IgD-negative memory B cell (primary cell): ENCODE measurements around the gene SLC9A9. TPM values are rescaled to one million over a fixed set of nuclear protein-coding genes. Genes with fewer than 3 reads are reported as not detected.

Experiments
- H3K27ac Mint-ChIP-seq, 3 donors: one replicate each; pipeline ENCODE4 v1.8.0; 2020 to 2022; ENCODE audit warnings: mild to moderate bottlenecking in 3 of 3, mixed read lengths in 3 of 3, moderate library complexity in 1 of 3
- H3K27me3 Mint-ChIP-seq: one replicate; pipeline ENCODE4 v1.8.0; 2021; ENCODE audit warnings: mixed read lengths
- H3K36me3 Mint-ChIP-seq: one replicate; pipeline ENCODE4 v1.8.0; 2020; ENCODE audit warnings: mild to moderate bottlenecking, mixed read lengths
- H3K4me1 Mint-ChIP-seq, 3 donors: one replicate each; pipeline ENCODE4 v1.8.0; 2020 to 2022; ENCODE audit warnings: mixed read lengths in 3 of 3, mild to moderate bottlenecking in 1 of 3
- H3K4me3 Mint-ChIP-seq, 4 donors: one replicate each; pipeline ENCODE4 v1.8.0; 2020 to 2022; ENCODE audit warnings: mild to moderate bottlenecking in 4 of 4, mixed read lengths in 4 of 4, moderate library complexity in 3 of 4
- H3K9me3 Mint-ChIP-seq, 3 donors: one replicate each; pipeline ENCODE4 v1.8.0; 2020 to 2021; ENCODE audit warnings: mixed read lengths in 3 of 3, mild to moderate bottlenecking in 1 of 3
- polyA plus RNA-seq: library from polyadenylated mRNA; unstranded; fragments of 300-500 nt; fragmentation: Illumina TruSeq; gene quantifications from one replicate; pipeline ENCODE4 v1.2.3, GENCODE V29; 2021

The SLC9A9 gene
- polyA plus RNA-seq, 1 donor from 2014 or later, result 9.1 TPM

DNA sequence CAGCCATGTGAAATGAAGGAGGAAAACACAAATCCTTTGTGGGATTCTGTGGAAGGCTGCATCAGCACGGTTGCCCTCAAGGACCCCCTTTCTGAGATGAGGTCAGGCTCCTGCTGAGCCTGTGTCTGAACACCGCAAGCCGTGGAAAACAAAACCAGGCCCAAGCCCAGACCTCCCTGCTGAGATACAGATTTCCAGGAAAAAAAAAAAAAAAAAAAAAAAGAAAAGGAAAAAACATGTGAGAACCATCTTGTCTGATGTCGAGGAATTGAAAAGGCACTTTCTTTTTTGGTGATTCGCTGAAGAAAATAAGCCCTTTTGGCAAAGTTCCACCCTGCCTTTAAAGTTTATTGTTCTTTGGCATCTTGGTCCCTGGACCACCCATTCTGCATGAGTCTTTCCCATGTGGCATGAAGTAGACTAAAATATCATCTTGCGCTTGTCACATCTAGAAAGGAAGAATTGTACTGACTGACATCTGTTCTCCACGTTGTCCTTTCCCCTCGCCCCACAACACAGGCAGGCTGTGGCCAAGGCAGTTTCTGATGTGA lies 611.1 kb downstream of the SLC9A9 start:
- Mint-ChIP-seq H3K4me3 (peak overlapping the region in 1 of 4 donors; percentile 6), H3K36me3 (no peaks in the 10 kb centered on the region), H3K9me3 (no peaks in the 10 kb centered on the region), H3K4me1 (peaks cover 5 to 17% (median 9%) of the 10 kb centered on the region in 3 donors), H3K27me3 (no peaks in the 10 kb centered on the region), H3K27ac (no peak overlapping the region)

DNA sequence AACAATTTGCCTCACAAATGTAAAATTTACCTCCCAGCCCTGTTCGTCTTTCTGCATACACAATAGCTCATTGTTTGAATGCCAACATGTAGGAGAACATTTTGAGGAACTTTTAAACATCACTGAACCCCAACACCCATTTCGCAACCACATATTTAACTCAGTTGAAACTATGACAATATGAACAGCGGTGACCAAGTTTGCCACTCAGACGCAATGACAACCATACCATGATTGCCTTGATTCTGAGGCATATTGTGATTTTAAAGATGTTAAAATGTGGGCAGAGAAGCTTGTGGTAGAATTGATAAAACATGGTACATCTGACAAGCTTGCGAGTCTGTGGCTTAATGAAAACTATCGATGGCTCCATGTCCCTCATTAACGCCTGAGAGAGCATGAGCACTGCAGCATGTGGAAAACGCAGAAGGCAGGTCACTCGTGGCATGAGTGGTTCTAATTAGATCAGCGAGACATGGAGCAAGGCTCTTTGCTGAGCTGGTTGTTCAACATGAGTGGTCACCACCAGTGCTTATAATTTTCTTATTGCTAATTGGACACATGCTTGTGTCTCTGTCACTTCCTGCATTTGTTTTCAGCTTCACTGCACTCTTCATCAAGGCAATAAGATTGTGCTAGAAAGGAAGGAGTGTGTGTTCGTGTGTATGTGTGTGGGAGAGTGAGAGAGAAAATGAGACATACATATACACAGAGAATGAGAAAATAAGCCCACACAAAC lies 611.9 kb downstream of the SLC9A9 start:
- no peaks in the 10 kb centered on the region for H3K36me3 Mint-ChIP-seq
- H3K27ac Mint-ChIP-seq, result peak overlapping the region in 1 of 3 donors; percentile 46
- H3K9me3 Mint-ChIP-seq, result no peaks in the 10 kb centered on the region
- no peaks in the 10 kb centered on the region for H3K27me3 Mint-ChIP-seq
- H3K4me1 Mint-ChIP-seq, result peaks cover 5 to 17% (median 11%) of the 10 kb centered on the region in 3 donors
- H3K4me3 Mint-ChIP-seq, result peak overlapping the region in 1 of 4 donors; percentile 4

DNA sequence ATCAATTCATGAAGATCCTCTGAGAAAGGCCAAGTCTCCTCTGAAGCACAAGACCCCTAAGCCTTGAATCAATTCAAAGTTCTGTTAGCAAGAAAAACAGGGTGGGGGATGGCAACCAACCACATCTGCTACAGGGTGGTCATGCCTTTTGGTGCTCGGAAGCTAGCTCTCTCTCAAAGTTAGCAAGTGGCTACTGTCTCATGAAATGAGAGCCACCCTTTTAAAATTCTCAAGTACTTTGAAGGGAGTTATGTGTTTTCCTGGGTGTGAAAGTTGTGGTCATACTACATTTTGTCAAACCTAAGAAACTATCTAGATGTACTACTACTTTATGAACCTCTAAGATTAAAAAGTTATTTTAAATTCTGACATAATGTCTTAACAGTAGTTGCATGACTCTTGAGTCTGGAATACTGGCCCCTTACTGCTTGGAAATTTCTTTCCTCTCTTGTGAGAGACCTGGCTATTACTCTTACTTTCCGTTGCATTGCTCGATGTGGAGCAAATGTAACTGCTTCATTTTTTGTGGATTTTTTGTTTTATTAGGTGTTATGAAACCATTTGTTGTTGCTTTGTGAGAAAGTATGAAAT lies 612.6 kb downstream of the SLC9A9 start:
- Mint-ChIP-seq H3K27ac (no peak overlapping the region), H3K27me3 (no peaks in the 10 kb centered on the region), H3K4me3 (no peak overlapping the region), H3K4me1 (peaks cover 5 to 17% (median 11%) of the 10 kb centered on the region in 3 donors), H3K36me3 (no peaks in the 10 kb centered on the region), H3K9me3 (no peaks in the 10 kb centered on the region)

DNA sequence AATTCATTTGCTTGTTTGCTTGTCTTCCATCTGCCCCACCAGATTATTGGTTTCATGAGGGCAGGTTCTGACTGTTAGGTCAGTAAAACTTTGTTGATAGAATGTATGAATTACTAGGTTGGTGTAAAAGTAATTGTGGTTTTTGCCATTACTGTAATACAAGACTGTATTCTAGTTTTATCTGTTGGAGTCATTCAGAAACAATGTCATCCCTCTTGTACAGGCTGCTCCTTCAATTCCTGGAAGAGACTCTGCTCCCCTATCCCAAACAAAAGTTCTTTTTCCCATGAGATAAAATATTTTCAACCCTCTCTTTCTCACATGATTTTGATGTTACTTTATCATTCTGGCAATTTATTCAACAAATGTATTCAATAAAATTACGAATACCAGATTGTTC lies 613.7 kb downstream of the SLC9A9 start:
- H3K27ac Mint-ChIP-seq, result no peak overlapping the region
- no peaks in the 10 kb centered on the region for H3K36me3 Mint-ChIP-seq
- peaks cover 5 to 17% (median 11%) of the 10 kb centered on the region in 3 donors for H3K4me1 Mint-ChIP-seq
- H3K27me3 Mint-ChIP-seq, result no peaks in the 10 kb centered on the region
- no peaks in the 10 kb centered on the region for H3K9me3 Mint-ChIP-seq
- no peak overlapping the region for H3K4me3 Mint-ChIP-seq

DNA sequence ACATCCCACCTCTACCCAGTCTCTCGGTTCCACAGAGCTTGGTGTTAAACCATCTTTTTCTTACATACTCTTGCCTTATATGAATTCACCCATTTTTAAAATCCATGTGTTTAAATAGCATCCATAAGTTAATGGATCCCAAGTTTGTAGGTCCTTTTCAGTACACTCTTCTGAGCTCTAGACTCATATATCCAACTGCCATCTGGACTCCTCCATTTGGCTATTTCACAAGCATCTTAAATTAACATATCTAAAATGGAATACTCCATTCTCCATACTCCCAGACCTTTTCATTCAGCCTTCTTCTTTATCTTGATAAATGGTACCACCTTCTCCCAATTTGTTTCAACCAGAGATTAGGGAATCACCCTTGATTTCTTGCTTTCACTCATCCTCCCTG lies 615.3 kb downstream of the SLC9A9 start:
- Mint-ChIP-seq H3K4me1 (peaks cover 5 to 15% (median 11%) of the 10 kb centered on the region in 3 donors), H3K27ac (no peak overlapping the region), H3K4me3 (no peak overlapping the region)

DNA sequence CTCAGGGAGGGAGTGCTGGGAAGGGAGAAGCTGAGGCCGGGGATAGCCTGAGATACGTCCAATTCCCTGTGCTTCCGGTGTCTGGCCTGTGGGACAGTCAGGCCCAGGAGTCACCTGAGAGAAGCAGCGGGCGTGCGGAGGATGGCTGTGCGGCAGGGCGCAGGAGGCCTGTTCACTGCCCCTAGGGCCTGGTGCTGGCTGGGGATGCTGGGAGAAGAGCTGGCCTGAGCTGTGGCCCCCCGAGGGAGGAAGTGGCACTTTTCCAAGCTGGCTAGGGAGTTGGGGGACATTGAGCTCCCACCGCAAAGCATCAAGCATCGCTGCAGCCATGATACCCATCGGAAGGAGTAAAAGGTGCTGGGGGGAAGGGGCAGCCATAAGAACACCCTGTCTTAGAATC lies 619.9 kb downstream of the SLC9A9 start:
- Mint-ChIP-seq H3K27ac (no peak overlapping the region), H3K9me3 (no peaks in the 10 kb centered on the region), H3K36me3 (peaks cover 1% of the 10 kb centered on the region), H3K4me3 (no peak overlapping the region), H3K4me1 (peaks cover 0 to 5% (median 4%) of the 10 kb centered on the region in 3 donors), H3K27me3 (no peaks in the 10 kb centered on the region)

More for the DNA sequence above, 615.3 kb downstream of the SLC9A9 start:
- Mint-ChIP-seq H3K36me3 (no peaks in the 10 kb centered on the region), H3K27me3 (no peaks in the 10 kb centered on the region), H3K9me3 (no peaks in the 10 kb centered on the region)

DNA sequence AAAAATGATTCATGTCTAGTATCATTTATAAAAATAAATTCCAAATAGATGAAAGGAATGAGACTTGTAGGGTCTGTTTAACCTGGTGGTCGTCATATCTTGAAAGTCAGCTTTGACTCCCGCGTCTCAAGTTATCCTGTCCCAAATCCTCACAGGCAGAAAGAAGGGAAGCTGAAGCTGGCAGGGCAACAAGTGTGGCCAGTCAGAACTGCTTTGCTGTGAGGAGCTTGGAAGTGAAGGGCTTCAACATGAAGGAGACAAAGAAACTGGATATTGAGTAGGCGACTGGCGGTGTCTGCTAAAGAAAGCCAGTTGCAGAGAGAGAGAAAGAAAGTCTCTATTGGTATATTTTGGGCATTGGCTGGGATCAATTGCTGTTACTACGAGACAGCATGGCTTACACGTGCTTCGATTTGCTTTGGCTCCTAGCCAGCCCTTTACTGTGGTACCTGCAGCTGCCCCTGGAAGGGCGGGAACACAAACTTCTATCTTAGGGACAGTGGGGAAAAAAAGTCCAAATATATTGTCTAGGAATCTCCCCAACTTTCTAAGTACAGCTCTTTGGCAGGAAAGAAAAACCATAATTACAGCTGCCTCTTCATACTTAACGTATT lies 621.5 kb downstream of the SLC9A9 start:
- Mint-ChIP-seq H3K36me3 (peaks cover 1% of the 10 kb centered on the region), H3K4me3 (no peak overlapping the region), H3K27me3 (no peaks in the 10 kb centered on the region), H3K27ac (no peak overlapping the region), H3K4me1 (peaks cover 0 to 5% (median 0%) of the 10 kb centered on the region in 3 donors), H3K9me3 (no peaks in the 10 kb centered on the region)

DNA sequence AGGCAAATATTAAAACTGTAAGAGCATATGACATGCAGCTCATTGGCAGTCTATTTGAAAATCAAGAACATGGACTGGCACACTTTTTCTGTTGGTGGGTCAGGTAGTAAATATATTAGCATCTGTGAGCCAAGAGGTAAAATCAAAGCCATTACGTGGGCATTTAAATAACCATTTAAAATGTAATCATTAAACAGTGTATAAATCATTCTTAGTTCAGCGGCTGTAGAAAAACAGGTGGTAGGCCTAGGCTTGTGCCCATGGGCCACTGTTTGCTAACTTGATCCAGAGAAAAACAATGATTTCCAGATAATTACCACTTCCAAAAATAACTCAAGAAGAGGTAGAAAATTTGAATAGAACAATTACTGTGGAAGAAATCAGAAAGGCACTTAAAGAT lies 623.6 kb downstream of the SLC9A9 start:
- H3K4me3 Mint-ChIP-seq, result no peak overlapping the region
- no peaks in the 10 kb centered on the region for H3K27me3 Mint-ChIP-seq
- no peak overlapping the region for H3K27ac Mint-ChIP-seq
- peaks cover 1% of the 10 kb centered on the region for H3K36me3 Mint-ChIP-seq
- peaks cover 0 to 10% (median 8%) of the 10 kb centered on the region in 3 donors for H3K4me1 Mint-ChIP-seq
- H3K9me3 Mint-ChIP-seq, result no peaks in the 10 kb centered on the region

DNA sequence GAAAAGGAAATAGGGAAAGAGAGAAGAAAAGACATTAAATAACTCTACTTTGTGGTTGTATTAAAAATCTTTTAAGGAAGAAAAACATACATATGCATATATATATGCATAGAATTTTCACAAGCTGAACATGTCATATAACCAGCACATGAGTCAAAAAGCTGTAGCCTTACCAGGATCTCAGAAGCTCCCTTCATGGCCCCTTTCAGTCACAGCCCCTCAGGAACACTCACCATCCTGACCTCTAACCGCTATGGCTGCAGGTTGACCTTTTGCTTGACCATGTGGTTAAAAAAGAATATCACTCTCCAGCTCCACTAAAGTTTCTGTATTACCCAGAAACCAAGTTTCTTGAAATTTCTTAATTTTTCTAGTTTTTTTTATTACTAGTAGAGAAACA lies 625.3 kb downstream of the SLC9A9 start:
- Mint-ChIP-seq H3K36me3 (peaks cover 1% of the 10 kb centered on the region), H3K27ac (no peak overlapping the region), H3K9me3 (no peaks in the 10 kb centered on the region), H3K4me3 (no peak overlapping the region), H3K4me1 (peaks cover 3 to 20% (median 15%) of the 10 kb centered on the region in 3 donors), H3K27me3 (no peaks in the 10 kb centered on the region)

DNA sequence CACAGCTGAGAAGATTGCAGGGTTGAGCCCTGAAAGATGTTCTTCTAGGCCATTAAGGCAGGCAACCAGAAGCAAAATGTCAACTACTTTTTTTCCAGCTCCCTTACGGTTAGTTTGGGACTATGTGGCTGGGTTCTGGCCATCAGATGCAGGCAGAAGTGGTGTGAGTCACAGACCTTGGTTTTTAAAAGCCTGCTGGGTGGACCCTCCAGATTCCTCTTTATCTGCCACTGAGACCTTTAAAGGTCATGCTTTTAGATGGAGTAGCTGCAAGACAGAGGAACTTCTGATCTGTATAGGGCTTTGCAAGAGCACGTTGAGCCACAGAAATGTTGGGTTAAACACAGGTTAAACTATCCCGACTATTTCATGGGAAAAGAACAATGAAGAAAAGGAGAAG lies 625.8 kb downstream of the SLC9A9 start:
- no peak overlapping the region for H3K27ac Mint-ChIP-seq

DNA sequence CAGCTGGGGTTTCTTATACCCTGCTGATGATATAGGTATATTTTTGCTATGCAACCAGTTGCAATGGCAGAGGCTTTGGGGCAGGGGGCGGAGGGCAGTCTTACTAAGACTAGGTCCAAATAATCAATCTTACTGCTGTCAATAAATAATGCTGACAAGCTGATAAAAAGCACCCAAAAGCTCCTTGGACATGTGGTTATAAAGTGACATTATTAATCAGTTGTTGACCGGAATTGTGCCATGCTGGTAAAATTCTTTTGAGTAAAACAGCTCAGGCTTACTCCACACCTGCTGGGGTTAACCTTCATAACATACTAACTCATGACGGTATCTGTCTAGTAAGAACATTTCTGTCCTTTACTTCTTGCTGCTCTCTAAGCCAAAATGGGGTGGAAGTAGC lies 626.8 kb downstream of the SLC9A9 start:
- Mint-ChIP-seq H3K27me3 (no peaks in the 10 kb centered on the region), H3K9me3 (no peaks in the 10 kb centered on the region), H3K27ac (peak overlapping the region in 1 of 3 donors; percentile 73), H3K4me3 (no peak overlapping the region), H3K4me1 (peaks cover 3 to 20% (median 18%) of the 10 kb centered on the region in 3 donors), H3K36me3 (peaks cover 1% of the 10 kb centered on the region)

More for the DNA sequence above, 625.8 kb downstream of the SLC9A9 start:
- Mint-ChIP-seq H3K27me3 (no peaks in the 10 kb centered on the region), H3K4me1 (peaks cover 3 to 20% (median 15%) of the 10 kb centered on the region in 3 donors), H3K9me3 (no peaks in the 10 kb centered on the region), H3K4me3 (no peak overlapping the region), H3K36me3 (peaks cover 1% of the 10 kb centered on the region)

DNA sequence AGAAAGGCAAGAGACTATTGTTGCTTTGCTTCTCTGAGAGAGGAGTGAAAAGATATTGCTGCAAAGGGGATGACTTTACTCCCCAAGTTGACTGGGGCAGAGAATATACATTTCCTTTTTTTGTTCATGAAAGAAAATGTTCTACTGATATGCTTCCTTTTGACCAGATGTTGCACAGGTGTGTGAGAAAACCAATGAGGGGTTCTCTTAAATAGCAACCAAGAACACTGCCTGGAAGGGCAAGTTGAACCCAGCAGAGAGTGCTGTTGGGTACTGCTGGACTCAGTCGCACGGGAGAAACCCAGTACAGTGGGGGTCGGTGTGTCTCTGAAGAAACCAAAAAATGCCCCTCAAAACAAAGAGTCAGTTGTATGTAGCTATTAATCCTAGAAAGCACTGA lies 627.5 kb downstream of the SLC9A9 start:
- no peak overlapping the region for H3K27ac Mint-ChIP-seq

DNA sequence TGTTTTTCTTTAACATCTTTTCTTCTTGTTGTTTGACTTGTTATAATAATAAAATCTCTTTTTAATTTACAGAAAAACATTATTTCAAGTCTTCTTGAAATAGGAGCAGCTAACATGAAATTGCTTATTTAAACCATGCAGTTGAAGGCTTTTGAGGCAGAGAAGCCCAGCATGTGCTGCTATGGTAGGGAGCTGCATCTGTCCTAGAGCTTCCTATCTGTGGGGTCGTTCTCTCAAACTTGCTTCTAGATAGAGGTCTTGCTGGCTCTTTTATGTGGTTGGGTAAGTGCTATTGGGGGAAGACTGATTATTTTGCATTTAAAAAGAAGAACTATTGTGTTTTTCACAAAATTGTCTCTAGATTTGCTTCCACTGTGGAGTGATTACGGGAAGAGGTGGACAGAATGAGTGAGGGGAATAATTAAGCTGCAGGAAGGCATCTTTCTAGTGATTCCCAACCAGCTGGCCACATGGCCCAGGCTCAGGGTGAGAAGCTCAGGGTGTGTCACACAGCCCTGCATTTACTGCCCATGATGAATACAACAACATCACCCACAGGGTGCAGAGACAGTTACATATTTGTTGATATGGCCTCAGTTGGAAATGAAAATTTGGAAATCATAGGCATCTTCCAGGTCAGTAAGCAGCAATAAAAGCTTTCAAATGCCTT lies 630.0 kb downstream of the SLC9A9 start:
- H3K4me3 Mint-ChIP-seq, result peak overlapping the region in 1 of 4 donors; percentile 50
- no peak overlapping the region for H3K27ac Mint-ChIP-seq
- H3K36me3 Mint-ChIP-seq, result no peaks in the 10 kb centered on the region
- no peaks in the 10 kb centered on the region for H3K9me3 Mint-ChIP-seq
- H3K4me1 Mint-ChIP-seq, result peaks cover 3 to 18% (median 15%) of the 10 kb centered on the region in 3 donors
- H3K27me3 Mint-ChIP-seq, result no peaks in the 10 kb centered on the region

More for the DNA sequence above, 627.5 kb downstream of the SLC9A9 start:
- Mint-ChIP-seq H3K9me3 (no peaks in the 10 kb centered on the region), H3K4me1 (peaks cover 3 to 20% (median 18%) of the 10 kb centered on the region in 3 donors), H3K36me3 (peaks cover 1% of the 10 kb centered on the region), H3K4me3 (peak overlapping the region in 1 of 4 donors; percentile 68), H3K27me3 (no peaks in the 10 kb centered on the region)

DNA sequence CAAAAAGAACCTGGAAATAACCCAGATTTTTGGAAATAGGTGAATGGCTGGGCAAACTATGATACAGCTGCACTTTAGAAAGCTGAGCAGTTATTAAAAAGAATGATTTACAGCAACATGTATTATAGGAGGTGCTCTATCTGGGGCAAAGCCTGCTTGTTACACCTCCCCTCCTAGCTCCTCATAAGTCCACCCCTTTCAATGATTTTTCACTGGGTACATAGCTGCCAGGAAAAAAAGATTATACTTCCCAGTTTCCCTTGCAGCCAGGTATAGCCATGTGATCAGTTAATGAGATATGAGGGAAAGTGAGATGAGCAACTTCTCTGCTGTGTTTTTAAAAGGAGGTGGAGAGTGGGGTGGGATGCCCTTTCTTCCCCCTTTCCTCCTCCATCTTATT lies 631.0 kb downstream of the SLC9A9 start:
- H3K27ac Mint-ChIP-seq, result peak overlapping the region in 1 of 3 donors; percentile 53
- no peak overlapping the region for H3K4me3 Mint-ChIP-seq
- H3K9me3 Mint-ChIP-seq, result peaks cover 0 to 3% (median 0%) of the 10 kb centered on the region in 3 donors
- H3K27me3 Mint-ChIP-seq, result no peaks in the 10 kb centered on the region
- no peaks in the 10 kb centered on the region for H3K36me3 Mint-ChIP-seq
- peaks cover 3 to 18% (median 15%) of the 10 kb centered on the region in 3 donors for H3K4me1 Mint-ChIP-seq
